ENCODE results near the gene NTRK1.

Gene NTRK1

GRCh38 chr1:156929596-156930238 is 69.1 kb downstream of the NTRK1 start (continued):
- TF ChIP-seq, protein P1, sequence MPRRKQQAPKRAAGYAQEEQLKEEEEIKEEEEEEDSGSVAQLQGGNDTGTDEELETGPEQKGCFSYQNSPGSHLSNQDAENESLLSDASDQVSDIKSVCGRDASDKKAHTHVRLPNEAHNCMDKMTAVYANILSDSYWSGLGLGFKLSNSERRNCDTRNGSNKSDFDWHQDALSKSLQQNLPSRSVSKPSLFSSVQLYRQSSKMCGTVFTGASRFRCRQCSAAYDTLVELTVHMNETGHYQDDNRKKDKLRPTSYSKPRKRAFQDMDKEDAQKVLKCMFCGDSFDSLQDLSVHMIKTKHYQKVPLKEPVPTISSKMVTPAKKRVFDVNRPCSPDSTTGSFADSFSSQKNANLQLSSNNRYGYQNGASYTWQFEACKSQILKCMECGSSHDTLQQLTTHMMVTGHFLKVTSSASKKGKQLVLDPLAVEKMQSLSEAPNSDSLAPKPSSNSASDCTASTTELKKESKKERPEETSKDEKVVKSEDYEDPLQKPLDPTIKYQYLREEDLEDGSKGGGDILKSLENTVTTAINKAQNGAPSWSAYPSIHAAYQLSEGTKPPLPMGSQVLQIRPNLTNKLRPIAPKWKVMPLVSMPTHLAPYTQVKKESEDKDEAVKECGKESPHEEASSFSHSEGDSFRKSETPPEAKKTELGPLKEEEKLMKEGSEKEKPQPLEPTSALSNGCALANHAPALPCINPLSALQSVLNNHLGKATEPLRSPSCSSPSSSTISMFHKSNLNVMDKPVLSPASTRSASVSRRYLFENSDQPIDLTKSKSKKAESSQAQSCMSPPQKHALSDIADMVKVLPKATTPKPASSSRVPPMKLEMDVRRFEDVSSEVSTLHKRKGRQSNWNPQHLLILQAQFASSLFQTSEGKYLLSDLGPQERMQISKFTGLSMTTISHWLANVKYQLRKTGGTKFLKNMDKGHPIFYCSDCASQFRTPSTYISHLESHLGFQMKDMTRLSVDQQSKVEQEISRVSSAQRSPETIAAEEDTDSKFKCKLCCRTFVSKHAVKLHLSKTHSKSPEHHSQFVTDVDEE (CRISPR knock-in tag; IDR thresholded peaks at IDR 0.05) = no peak

- no peak for ATAC-seq
- TF ChIP-seq ARNTL (CRISPR knock-in tag; IDR thresholded peaks at IDR 0.05; ENCODE audit: borderline replicate concordance, low read depth) = no peak
- TF ChIP-seq ZNF8 (CRISPR knock-in tag; IDR thresholded peaks at IDR 0.05) = no peak
- TF ChIP-seq PPARA (CRISPR knock-in tag; IDR thresholded peaks at IDR 0.05; ENCODE audit: borderline replicate concordance) = no peak
- TF ChIP-seq ESRRG (CRISPR knock-in tag; IDR thresholded peaks at IDR 0.05) = no peak
- TF ChIP-seq ZFP3 (CRISPR knock-in tag; IDR thresholded peaks at IDR 0.05) = no peak
- TF ChIP-seq, protein P2, sequence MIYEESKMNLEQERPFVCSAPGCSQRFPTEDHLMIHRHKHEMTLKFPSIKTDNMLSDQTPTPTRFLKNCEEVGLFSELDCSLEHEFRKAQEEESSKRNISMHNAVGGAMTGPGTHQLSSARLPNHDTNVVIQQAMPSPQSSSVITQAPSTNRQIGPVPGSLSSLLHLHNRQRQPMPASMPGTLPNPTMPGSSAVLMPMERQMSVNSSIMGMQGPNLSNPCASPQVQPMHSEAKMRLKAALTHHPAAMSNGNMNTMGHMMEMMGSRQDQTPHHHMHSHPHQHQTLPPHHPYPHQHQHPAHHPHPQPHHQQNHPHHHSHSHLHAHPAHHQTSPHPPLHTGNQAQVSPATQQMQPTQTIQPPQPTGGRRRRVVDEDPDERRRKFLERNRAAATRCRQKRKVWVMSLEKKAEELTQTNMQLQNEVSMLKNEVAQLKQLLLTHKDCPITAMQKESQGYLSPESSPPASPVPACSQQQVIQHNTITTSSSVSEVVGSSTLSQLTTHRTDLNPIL (CRISPR knock-in tag; IDR thresholded peaks at IDR 0.05; ENCODE audit: low read depth) = no peak
- TF ChIP-seq CSDC2 (CRISPR knock-in tag; IDR thresholded peaks at IDR 0.05) = no peak
- TF ChIP-seq, protein P3, sequence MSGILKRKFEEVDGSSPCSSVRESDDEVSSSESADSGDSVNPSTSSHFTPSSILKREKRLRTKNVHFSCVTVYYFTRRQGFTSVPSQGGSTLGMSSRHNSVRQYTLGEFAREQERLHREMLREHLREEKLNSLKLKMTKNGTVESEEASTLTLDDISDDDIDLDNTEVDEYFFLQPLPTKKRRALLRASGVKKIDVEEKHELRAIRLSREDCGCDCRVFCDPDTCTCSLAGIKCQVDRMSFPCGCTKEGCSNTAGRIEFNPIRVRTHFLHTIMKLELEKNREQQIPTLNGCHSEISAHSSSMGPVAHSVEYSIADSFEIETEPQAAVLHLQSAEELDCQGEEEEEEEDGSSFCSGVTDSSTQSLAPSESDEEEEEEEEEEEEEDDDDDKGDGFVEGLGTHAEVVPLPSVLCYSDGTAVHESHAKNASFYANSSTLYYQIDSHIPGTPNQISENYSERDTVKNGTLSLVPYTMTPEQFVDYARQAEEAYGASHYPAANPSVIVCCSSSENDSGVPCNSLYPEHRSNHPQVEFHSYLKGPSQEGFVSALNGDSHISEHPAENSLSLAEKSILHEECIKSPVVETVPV (CRISPR knock-in tag; IDR thresholded peaks at IDR 0.05) = no peak
- no peak for TF ChIP-seq BACH2 (CRISPR knock-in tag; IDR thresholded peaks at IDR 0.05; ENCODE audit: borderline replicate concordance)
These were observed 69.8 kb downstream of the NTRK1 start for GRCh38 chr1:156930483-156930882.

Measured in SK-N-SH treated with all-trans-retinoic acid at 6 μM for 48 hours (cell line).